ENCODE data around the gene MYL2.

DNA sequence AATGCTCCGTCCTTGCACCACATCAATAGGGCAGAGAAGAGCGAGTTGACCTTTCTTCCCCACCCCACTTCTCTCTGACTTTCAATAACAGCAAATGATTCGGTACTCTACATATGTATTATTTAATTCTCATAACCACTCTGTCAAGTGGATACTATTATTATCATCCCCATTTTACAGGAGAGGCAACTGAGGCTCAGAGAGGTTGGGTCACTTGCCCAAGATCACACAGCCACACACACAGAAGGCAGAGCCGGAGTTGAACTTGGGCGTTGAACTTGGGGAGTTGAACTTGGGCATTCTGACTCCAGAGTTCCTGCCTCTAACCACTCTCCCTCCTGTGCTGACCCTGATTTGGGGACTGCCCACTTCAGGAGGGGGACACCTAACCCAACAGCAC, 659 bp downstream of the MYL2 start:
- TF ChIP-seq, protein P1, sequence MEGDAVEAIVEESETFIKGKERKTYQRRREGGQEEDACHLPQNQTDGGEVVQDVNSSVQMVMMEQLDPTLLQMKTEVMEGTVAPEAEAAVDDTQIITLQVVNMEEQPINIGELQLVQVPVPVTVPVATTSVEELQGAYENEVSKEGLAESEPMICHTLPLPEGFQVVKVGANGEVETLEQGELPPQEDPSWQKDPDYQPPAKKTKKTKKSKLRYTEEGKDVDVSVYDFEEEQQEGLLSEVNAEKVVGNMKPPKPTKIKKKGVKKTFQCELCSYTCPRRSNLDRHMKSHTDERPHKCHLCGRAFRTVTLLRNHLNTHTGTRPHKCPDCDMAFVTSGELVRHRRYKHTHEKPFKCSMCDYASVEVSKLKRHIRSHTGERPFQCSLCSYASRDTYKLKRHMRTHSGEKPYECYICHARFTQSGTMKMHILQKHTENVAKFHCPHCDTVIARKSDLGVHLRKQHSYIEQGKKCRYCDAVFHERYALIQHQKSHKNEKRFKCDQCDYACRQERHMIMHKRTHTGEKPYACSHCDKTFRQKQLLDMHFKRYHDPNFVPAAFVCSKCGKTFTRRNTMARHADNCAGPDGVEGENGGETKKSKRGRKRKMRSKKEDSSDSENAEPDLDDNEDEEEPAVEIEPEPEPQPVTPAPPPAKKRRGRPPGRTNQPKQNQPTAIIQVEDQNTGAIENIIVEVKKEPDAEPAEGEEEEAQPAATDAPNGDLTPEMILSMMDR (IDR thresholded peaks at IDR 0.05; ENCODE audit: low read length): no peak
- TF ChIP-seq EZH2 (IDR thresholded peaks at IDR 0.05; ENCODE audit: borderline replicate concordance, low read length): no peak

Measured in OCI-LY1 (cell line).